Breast epithelium (tissue), 4 donors: ENCODE data around the gene AKAP14. TPM values are rescaled to one million over a fixed set of nuclear protein-coding genes. Genes with fewer than 3 reads are reported as not detected.
A peak's percentile ranks its signal among the peaks of the same experiment; 100 is the strongest.
"Not testable (repeated sequence)": the region's sequence is repeated elsewhere in the genome, so short reads cannot be mapped to it uniquely, and the experiment has no call there.

Experiments
- DNase-seq, 2 donors: peaks; one replicate each; pipeline ENCODE4 v3.0.0-alpha.2; 2019; ENCODE audit warnings: low spot score in 2 of 2
- H3K27ac ChIP-seq, 2 donors: fragments of 200-600 bp; sonication (generic) in 1 of 2; one replicate each; pipeline ENCODE4 v1.5.1; 2016 to 2019; ENCODE audit warnings: mild to moderate bottlenecking in 1 of 2
- H3K27me3 ChIP-seq, 2 donors: fragments of 200-600 bp; sonication (generic) in 1 of 2; one replicate each; pipeline versions ENCODE4 v1.5.1 to v1.6.0; 2017 to 2019; ENCODE audit warnings: control low read depth in 1 of 2, mild to moderate bottlenecking in 1 of 2
- H3K36me3 ChIP-seq: fragments of 200-600 bp; one replicate; pipeline ENCODE4 v1.5.1; 2019
- H3K4me1 ChIP-seq, 2 donors: fragments of 200-600 bp; sonication (generic); one replicate each; pipeline ENCODE4 v1.5.1; 2016 to 2019; ENCODE audit warnings: control low read depth in 1 of 2
- H3K4me3 ChIP-seq, 3 donors: fragments of 200-600 bp; sonication (generic); 1 replicate in 2 of 3; 2 replicates in 1 of 3; pipeline ENCODE4 v1.5.1; 2016 to 2019; ENCODE audit warnings: mild to moderate bottlenecking in 3 of 3, moderate library complexity in 2 of 3
- H3K9me3 ChIP-seq, 2 donors: fragments of 200-600 bp; sonication (generic) in 1 of 2; one replicate each; pipeline ENCODE4 v1.5.1; 2016 to 2019; ENCODE audit warnings: control low read depth in 1 of 2
- POLR2A ChIP-seq: fragments of 450-650 bp; IDR thresholded peaks from one replicate; pipeline ENCODE4 v1.6.1; 2016; ENCODE audit warnings: antibody characterized with exemption, mild to moderate bottlenecking, moderate library complexity
- POLR2AphosphoS5 ChIP-seq, 3 donors: sonication (generic); formaldehyde crosslinking; IDR thresholded peaks; one replicate each; pipeline ENCODE4 v1.6.1; 2017; ENCODE audit warnings: antibody characterized with exemption in 3 of 3
- intact Hi-C: fragments of 100-400 bp; cut with DNase I; formaldehyde crosslinking; loops from one replicate; pipeline ENCODE4 v1.15.1; 2023; ENCODE audit warnings: low total_unique reads
- total RNA-seq, 3 donors: library from RNA; depleted of rRNA; stranded (reverse); fragments of >200 nt; gene quantifications; one replicate each; pipeline ENCODE4 v1.1.0, GENCODE V29; 2016
- TF ChIP-seq, protein P1 (sequence below), 3 donors: fragments of 450-650 bp; IDR thresholded peaks; one replicate each; pipeline ENCODE4 v1.5.1; 2016 to 2017; ENCODE audit warnings: antibody characterized with exemption in 3 of 3, mild to moderate bottlenecking in 3 of 3, moderate library complexity in 3 of 3

AKAP14 gene
- total RNA-seq, 3 donors from 2014 or later, result not detected

DNA sequence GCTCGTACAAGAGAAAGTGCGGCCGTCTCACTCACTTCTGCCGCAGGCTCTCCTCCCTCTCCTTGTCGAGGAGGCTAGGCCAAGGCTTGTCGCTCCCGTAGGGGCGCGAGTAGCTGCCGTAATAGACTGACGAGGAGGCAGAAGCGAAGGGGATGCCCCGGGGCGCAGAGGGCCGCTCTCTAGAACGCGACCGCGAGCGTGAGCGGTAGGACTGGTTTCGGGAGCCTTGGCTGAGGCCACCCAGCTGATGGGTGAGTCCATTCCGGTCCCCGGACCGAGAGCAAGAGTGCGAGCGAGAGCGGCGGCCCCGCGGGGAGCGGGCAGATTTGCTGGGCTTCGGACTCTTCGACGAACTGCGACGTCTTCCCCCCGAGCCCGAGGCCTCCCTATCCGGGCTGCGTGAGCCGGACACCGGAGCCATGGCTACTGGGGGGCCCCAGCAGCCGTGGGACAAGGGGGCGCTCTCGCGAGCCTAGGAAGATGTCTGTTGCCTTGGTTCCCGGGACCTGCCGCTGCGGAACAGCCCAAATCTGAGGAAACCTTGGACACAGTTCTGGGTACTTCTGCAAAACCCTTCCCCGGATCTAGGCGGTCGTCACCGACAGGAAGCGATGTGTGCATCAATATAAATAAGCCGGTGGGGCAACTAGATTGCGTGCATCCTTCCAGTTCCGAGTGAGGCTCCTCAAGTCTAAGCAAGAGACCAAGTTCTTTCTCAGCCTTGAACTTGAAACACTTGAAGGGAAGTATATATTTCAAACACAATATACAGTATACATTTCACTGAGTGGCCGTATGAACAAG lies 47.7 kb downstream of the AKAP14 start, which contains the start of gene NKAP:
Gene NKAP (minus strand): TSS at position 567 of the 804 bp plus-strand sequence. CDS start 146 bp downstream, at position 421.
- Histone ChIP-seq H3K27ac (peak within 1 kb of the TSS; percentile 90 to 92), H3K36me3 (no peaks in the 10 kb centered on the region), H3K9me3 (no peaks in the 10 kb centered on the region), H3K4me1 (no peaks in the 10 kb centered on the region), H3K4me3 (peak within 1 kb of the TSS; percentile 63 to 70 (median 70)), H3K27me3 (peaks cover 0 to 7% of the 10 kb centered on the region in 2 donors)
- intact Hi-C loops, result no loop called here
- TF ChIP-seq POLR2A (peak; percentile 20), POLR2AphosphoS5 (IDR thresholded peaks at IDR 0.05) (peak; percentile 51 to 87 (median 71))
- TF ChIP-seq, protein P1, sequence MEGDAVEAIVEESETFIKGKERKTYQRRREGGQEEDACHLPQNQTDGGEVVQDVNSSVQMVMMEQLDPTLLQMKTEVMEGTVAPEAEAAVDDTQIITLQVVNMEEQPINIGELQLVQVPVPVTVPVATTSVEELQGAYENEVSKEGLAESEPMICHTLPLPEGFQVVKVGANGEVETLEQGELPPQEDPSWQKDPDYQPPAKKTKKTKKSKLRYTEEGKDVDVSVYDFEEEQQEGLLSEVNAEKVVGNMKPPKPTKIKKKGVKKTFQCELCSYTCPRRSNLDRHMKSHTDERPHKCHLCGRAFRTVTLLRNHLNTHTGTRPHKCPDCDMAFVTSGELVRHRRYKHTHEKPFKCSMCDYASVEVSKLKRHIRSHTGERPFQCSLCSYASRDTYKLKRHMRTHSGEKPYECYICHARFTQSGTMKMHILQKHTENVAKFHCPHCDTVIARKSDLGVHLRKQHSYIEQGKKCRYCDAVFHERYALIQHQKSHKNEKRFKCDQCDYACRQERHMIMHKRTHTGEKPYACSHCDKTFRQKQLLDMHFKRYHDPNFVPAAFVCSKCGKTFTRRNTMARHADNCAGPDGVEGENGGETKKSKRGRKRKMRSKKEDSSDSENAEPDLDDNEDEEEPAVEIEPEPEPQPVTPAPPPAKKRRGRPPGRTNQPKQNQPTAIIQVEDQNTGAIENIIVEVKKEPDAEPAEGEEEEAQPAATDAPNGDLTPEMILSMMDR (IDR thresholded peaks at IDR 0.05), result no peak
- DNase-seq, result peak; percentile 62 to 71

DNA sequence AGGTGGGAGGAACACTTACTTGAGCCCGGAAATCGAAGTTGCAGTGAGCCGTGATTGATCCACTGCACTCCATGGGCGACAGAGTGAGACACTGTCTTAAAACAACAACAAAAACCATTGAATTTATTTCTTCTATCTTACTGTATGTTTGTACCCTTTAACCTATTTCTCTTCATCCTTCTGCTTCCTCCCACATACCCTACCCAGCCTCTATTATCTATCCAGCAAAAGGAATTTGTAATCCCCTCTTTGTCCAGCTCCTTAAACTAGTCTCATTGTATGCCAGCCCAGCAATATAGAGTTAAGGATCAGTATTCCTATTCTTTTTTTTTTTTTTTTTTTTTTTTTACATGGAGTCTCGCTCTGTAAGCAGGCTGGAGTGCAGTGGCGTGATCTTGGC lies 49.8 kb downstream of the AKAP14 start:
- DNase-seq, result no peak
- intact Hi-C loops, result no loop called here
- Histone ChIP-seq H3K36me3 (no peaks in the 10 kb centered on the region), H3K4me3 (no peak overlapping the region), H3K27me3 (peaks cover 0 to 14% of the 10 kb centered on the region in 2 donors), H3K27ac (no peak overlapping the region), H3K9me3 (no peaks in the 10 kb centered on the region), H3K4me1 (no peaks in the 10 kb centered on the region)
- TF ChIP-seq POLR2AphosphoS5 (IDR thresholded peaks at IDR 0.05), result no peak
- TF ChIP-seq, protein P1 (IDR thresholded peaks at IDR 0.05), result no peak
- no peak for TF ChIP-seq POLR2A

DNA sequence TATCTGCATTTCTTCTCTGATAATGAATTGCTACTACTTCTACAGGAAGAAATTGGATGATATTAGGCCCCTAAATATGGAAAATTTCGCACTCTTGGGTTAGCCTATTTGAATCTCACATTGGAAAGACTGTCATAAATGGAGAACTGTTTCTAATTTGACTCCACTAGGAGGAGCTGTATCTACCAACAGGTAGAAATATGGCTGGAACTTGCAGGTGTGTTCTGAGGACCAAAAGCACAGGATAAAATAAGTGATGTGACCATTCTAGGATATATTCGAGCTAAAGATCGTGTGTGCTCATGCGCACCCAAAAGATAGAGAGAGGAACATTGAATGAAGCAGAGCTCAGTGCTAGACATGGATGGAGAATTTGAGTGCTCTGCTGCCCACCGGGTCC lies 52.7 kb downstream of the AKAP14 start:
- intact Hi-C loops, result no loop called here

DNA sequence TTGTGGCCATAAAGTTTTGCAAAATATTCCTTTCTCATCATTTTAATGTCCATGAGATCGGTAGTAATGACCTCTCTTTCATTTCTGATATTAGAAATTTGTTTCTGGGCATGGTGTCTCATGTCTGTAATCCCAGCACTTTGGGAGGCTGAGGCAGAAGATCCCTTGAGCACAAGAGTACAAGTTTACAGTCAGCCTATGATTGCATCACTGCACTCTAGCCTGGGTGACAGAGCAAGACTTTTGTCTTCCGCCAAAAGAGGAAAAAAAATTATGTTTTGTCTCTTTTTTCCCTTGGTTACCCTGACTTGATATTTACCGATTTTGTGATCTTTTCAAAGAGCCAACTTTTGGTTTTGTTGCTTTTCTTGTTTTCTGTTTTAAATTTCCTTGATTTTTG lies 58.7 kb downstream of the AKAP14 start:
- peaks cover 0 to 2% of the 10 kb centered on the region in 2 donors for H3K27me3 ChIP-seq
- no peaks in the 10 kb centered on the region for H3K9me3 ChIP-seq
- no peaks in the 10 kb centered on the region for H3K36me3 ChIP-seq
- TF ChIP-seq POLR2AphosphoS5 (IDR thresholded peaks at IDR 0.05), result no peak
- TF ChIP-seq POLR2A, result no peak
- no peak for DNase-seq
- H3K4me3 ChIP-seq, result no peak overlapping the region
- no peaks in the 10 kb centered on the region for H3K4me1 ChIP-seq
- intact Hi-C loops, result no loop called here
- H3K27ac ChIP-seq, result no peak overlapping the region

More for the DNA sequence above, 52.7 kb downstream of the AKAP14 start:
- H3K9me3 ChIP-seq, result no peaks in the 10 kb centered on the region
- no peaks in the 10 kb centered on the region for H3K36me3 ChIP-seq
- H3K4me3 ChIP-seq, result no peak overlapping the region
- H3K4me1 ChIP-seq, result no peaks in the 10 kb centered on the region
- no peak overlapping the region for H3K27ac ChIP-seq
- H3K27me3 ChIP-seq, result peaks cover 0 to 14% of the 10 kb centered on the region in 2 donors
- DNase-seq, result no peak
- TF ChIP-seq POLR2A (no peak), POLR2AphosphoS5 (IDR thresholded peaks at IDR 0.05) (no peak)

DNA sequence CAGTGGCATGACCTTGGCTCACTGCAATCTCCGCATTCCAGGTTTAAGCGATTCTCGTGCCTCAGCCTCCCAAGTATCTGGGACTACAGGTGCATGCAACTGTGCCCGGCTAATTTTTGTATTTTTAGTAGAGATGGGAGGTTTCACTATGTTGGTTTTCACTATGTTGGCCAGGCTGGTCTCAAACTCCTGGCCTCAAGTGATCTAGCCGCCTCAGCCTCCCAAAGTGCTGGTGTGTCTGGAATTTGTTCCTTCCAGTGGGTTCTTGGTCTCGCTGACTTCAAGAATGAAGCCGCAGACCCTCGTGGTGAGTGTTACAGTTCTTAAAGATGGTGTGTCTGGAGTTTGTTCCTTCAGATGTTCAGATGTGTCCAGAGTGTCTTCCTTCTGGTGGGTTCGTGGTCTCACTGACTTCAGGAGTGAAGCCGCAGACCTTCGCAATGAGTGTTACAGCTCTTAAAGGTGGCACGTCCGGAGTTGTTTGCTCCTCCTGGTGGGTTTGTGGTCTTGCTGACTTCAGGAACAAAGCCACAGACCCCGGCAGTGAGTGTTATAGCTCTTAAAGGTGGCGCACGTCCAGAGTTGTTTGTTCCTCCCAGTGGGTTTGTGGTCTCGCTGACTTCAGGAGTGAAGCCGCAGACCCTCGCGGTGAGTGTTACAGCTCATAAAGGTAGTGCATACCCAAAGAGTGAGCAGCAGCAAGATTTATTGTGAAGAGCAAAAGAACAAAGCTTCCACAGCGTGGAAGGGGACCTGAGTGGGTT lies 60.3 kb downstream of the AKAP14 start:
- H3K27ac ChIP-seq, H3K4me1 ChIP-seq, H3K36me3 ChIP-seq, H3K4me3 ChIP-seq, H3K9me3 ChIP-seq, DNase-seq, intact Hi-C loops: not testable (repeated sequence)
- H3K27me3 ChIP-seq, result peaks cover 0 to 10% of the 10 kb centered on the region in 2 donors

DNA sequence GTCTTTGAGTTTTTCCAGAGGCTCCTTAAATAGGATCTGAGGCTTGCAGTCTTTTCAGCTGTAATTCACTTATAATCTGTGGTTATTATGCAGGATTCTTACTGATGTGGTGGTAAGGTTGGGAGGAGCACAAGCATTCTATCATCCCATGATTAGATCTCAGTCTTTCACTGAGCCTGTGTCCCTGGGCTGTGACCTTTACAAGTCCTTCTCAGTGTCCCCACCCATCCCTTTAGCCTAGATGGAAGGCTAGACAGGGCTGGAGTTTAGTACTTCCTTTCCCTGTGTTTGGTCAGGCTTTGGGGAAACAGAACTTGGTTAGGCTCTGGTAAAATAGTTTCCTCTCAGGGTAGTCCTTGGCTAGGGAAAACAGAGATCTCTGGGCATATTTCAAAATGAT lies 64.9 kb downstream of the AKAP14 start:
- Histone ChIP-seq H3K27ac (no peak overlapping the region), H3K9me3 (no peaks in the 10 kb centered on the region), H3K4me3 (no peak overlapping the region), H3K4me1 (no peaks in the 10 kb centered on the region), H3K27me3 (peaks cover 0 to 16% of the 10 kb centered on the region in 2 donors), H3K36me3 (no peaks in the 10 kb centered on the region)
- DNase-seq, result no peak
- intact Hi-C loops, result no loop called here
- TF ChIP-seq POLR2AphosphoS5 (IDR thresholded peaks at IDR 0.05) (no peak), POLR2A (no peak)
- TF ChIP-seq, protein P1 (IDR thresholded peaks at IDR 0.05), result no peak

DNA sequence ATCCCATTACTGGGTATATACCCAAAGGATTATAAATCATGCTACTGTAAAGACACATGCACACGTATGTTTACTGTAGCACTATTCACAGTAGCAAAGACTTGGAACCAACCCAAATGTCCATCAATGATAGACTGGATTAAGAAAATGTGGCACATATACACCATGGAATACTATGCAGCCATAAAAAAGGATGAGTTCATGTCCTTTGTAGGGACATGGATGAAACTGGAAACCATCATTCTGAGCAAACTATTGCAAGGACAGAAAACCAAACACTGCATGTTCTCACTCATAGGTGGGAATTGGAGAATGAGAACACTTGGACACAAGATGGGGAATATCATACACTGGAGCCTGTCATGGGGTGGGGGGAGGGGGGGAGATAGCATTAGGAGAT lies 71.1 kb downstream of the AKAP14 start:
- DNase-seq, intact Hi-C loops, H3K4me3 ChIP-seq, H3K36me3 ChIP-seq, H3K9me3 ChIP-seq, H3K27ac ChIP-seq, H3K4me1 ChIP-seq, H3K27me3 ChIP-seq: not testable (repeated sequence)
